ENCODE measurements around the gene LRIT3.

DNA sequence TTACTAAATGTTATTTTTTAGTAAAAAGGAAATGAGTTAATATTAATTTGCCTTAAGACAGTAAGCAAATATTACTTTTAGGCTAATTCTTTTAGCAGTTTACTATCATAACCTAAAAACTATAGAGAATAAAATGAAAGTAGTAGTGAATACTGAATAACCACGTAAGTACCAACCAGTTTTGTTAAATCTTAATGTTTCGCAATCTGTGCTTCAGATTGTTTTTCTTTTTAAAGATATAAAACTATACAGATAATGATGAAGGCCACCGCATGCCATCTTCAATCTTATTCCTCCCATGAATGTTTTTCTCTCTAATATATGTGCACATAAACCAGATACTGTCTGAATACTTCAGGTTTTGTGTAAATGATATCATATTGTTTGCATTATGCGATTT is 14.2 kb upstream of the LRIT3 start:
- TF ChIP-seq, protein P1, sequence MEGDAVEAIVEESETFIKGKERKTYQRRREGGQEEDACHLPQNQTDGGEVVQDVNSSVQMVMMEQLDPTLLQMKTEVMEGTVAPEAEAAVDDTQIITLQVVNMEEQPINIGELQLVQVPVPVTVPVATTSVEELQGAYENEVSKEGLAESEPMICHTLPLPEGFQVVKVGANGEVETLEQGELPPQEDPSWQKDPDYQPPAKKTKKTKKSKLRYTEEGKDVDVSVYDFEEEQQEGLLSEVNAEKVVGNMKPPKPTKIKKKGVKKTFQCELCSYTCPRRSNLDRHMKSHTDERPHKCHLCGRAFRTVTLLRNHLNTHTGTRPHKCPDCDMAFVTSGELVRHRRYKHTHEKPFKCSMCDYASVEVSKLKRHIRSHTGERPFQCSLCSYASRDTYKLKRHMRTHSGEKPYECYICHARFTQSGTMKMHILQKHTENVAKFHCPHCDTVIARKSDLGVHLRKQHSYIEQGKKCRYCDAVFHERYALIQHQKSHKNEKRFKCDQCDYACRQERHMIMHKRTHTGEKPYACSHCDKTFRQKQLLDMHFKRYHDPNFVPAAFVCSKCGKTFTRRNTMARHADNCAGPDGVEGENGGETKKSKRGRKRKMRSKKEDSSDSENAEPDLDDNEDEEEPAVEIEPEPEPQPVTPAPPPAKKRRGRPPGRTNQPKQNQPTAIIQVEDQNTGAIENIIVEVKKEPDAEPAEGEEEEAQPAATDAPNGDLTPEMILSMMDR (IDR thresholded peaks at IDR 0.05; ENCODE audit: poor library complexity): no peak
- TF ChIP-seq EZH2 (IDR thresholded peaks at IDR 0.05; ENCODE audit: borderline replicate concordance) (no peak), EZH2phosphoT487 (IDR thresholded peaks at IDR 0.05; ENCODE audit: low read depth, severe bottlenecking, unreplicated experiment) (no peak)

All from hepatocyte (in vitro differentiated cells).